Iris pigment epithelial cell (primary cell): Measurements from ENCODE around the gene MGAT5.

Experiments used
- DNase-seq: peaks from one replicate; pipeline ENCODE4 v3.0.0-alpha.2; 2011; ENCODE audit warnings: low read depth

MGAT5 gene

GRCh38 chr2:134420920-134421319 lies 167.0 kb downstream of the MGAT5 start:
- DNase-seq = no peak

- no peak for DNase-seq
Measured at GRCh38 chr2:134421556-134422328, 167.9 kb downstream of the MGAT5 start.

GRCh38 chr2:134425724-134426496 lies 172.0 kb downstream of the MGAT5 start:
- no peak for DNase-seq

GRCh38 chr2:134426721-134427120 lies 172.8 kb downstream of the MGAT5 start:
- DNase-seq = no peak

- DNase-seq = no peak
Measured at GRCh38 chr2:134429886-134430285, 176.0 kb downstream of the MGAT5 start.

- DNase-seq = peak; percentile 55
Measured at GRCh38 chr2:134431838-134432434, 178.1 kb downstream of the MGAT5 start.

- no peak for DNase-seq
Measured at GRCh38 chr2:134432435-134432883, 178.6 kb downstream of the MGAT5 start.

GRCh38 chr2:134433469-134433868 lies 179.6 kb downstream of the MGAT5 start:
- no peak for DNase-seq

GRCh38 chr2:134433979-134434378 lies 180.1 kb downstream of the MGAT5 start:
- DNase-seq = no peak

- no peak for DNase-seq
Measured at GRCh38 chr2:134435505-134435904, 181.6 kb downstream of the MGAT5 start.

- no peak for DNase-seq
Measured at GRCh38 chr2:134435936-134436335, 182.1 kb downstream of the MGAT5 start.

GRCh38 chr2:134436706-134437105 lies 182.8 kb downstream of the MGAT5 start:
- DNase-seq = peak; percentile 50

- no peak for DNase-seq
Measured at GRCh38 chr2:134438371-134438770, 184.5 kb downstream of the MGAT5 start.

GRCh38 chr2:134440336-134440909 lies 186.6 kb downstream of the MGAT5 start:
- no peak for DNase-seq

GRCh38 chr2:134441153-134441863 lies 187.4 kb downstream of the MGAT5 start:
- DNase-seq = no peak

GRCh38 chr2:134443814-134444480 lies 190.1 kb downstream of the MGAT5 start:
- DNase-seq = no peak

GRCh38 chr2:134445116-134445515 lies 191.2 kb downstream of the MGAT5 start:
- no peak for DNase-seq

GRCh38 chr2:134445985-134446382 lies 192.1 kb downstream of the MGAT5 start:
- no peak for DNase-seq

- peak; percentile 22 for DNase-seq
Measured at GRCh38 chr2:134446383-134447017, 192.6 kb downstream of the MGAT5 start.

GRCh38 chr2:134447669-134448068 lies 193.8 kb downstream of the MGAT5 start:
- DNase-seq = no peak

- no peak for DNase-seq
Measured at GRCh38 chr2:134448650-134449049, 194.8 kb downstream of the MGAT5 start.
